GM12892 (cell line): ENCODE measurements around the gene ENDOD1.

Experiments used
- POLR2A ChIP-seq: IDR thresholded peaks from 2 replicates; pipeline ENCODE4 v1.6.1; 2011; ENCODE audit warnings: low read depth, low read length, control low read depth
- POLR2AphosphoS5 ChIP-seq: IDR thresholded peaks from 2 replicates; pipeline ENCODE4 v1.6.1; 2011; ENCODE audit warnings: low read depth, low read length, control low read depth
- TAF1 ChIP-seq: IDR thresholded peaks from 2 replicates; pipeline ENCODE4 v1.6.1; 2011; ENCODE audit warnings: low read depth, mild to moderate bottlenecking, control low read depth, low read length, borderline replicate concordance

- TF ChIP-seq POLR2AphosphoS5 (no peak), POLR2A (no peak), TAF1 (no peak)
Measured at GRCh38 chr11:95153857-95154246, 64.2 kb downstream of the ENDOD1 start.
